ENCODE measurements around the gene ZBP1.

Gene ZBP1

GRCh38 chr20:57658447-57658832 lies 38.2 kb upstream of the ZBP1 start:
- DNase-seq = no peak

- no peak for DNase-seq
These were observed 37.6 kb upstream of the ZBP1 start for GRCh38 chr20:57657535-57658446.

- no peak for DNase-seq
These were observed 36.8 kb upstream of the ZBP1 start for GRCh38 chr20:57656821-57657534.

GRCh38 chr20:57656252-57656820 lies 36.1 kb upstream of the ZBP1 start:
- DNase-seq = no peak

GRCh38 chr20:57655809-57656155 lies 35.6 kb upstream of the ZBP1 start:
- no peak for DNase-seq

GRCh38 chr20:57654998-57655808 lies 35.0 kb upstream of the ZBP1 start:
- DNase-seq = no peak

- DNase-seq = peak; percentile 33
These were observed 34.3 kb upstream of the ZBP1 start for GRCh38 chr20:57654363-57654997.

- peak; percentile 57 for DNase-seq
These were observed 33.7 kb upstream of the ZBP1 start for GRCh38 chr20:57653910-57654309.

- DNase-seq = no peak
These were observed 33.3 kb upstream of the ZBP1 start for GRCh38 chr20:57653546-57653900.

GRCh38 chr20:57652606-57653545 lies 32.6 kb upstream of the ZBP1 start:
- peak; percentile 26 for DNase-seq

- DNase-seq = peak; percentile 93
These were observed 31.8 kb upstream of the ZBP1 start for GRCh38 chr20:57651881-57652605.

- DNase-seq = no peak
These were observed 30.7 kb upstream of the ZBP1 start for GRCh38 chr20:57650756-57651483.

GRCh38 chr20:57650266-57650665 lies 30.0 kb upstream of the ZBP1 start:
- DNase-seq = no peak

GRCh38 chr20:57649617-57650015 lies 29.4 kb upstream of the ZBP1 start:
- no peak for DNase-seq

- DNase-seq = no peak
These were observed 28.8 kb upstream of the ZBP1 start for GRCh38 chr20:57648878-57649616.

GRCh38 chr20:57647933-57648785 lies 27.9 kb upstream of the ZBP1 start:
- no peak for DNase-seq

- no peak for DNase-seq
These were observed 27.0 kb upstream of the ZBP1 start for GRCh38 chr20:57647006-57647932.

Data from NCI-H2171 (cell line).